Measurements from ENCODE around the gene RIMBP2.

DNA sequence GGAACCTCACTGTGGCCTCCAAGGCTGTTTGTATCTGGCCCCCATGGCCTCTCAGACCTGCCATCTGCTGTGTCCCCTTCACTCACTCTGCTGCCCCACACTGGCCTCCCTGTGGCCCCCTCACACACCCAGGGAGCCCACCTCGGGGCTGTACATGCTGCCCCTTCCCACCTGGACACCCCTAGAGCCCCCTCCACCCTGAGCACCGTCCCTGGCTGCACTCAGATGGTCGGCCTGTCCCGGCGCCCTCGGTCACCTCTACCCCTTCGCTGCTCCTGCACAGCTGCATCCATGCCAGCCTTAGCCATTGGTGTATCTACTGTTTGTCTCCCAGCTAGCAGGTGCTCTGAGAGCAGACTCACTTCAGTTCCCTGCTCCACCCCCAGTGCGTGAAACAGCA, 144.4 kb downstream of the RIMBP2 start:
- TF ChIP-seq CTCF (optimal IDR thresholded peaks at IDR 0.05 in 1 of 3, IDR thresholded peaks at IDR 0.05 in 1 of 3, conservative IDR thresholded peaks at IDR 0.05 in 1 of 3; ENCODE audit: extremely low read depth in 1 of 3, insufficient read depth in 2 of 3, low read length in 3 of 3), result no peak
- no peak for TF ChIP-seq EZH2 (IDR thresholded peaks at IDR 0.05; ENCODE audit: low read length)
